Posterior vena cava (tissue), 2 donors: ENCODE data around the gene VPS16. TPM values are rescaled to one million over a fixed set of nuclear protein-coding genes. Genes with fewer than 3 reads are reported as not detected.
"Not testable (repeated sequence)": the region's sequence is repeated elsewhere in the genome, so short reads cannot be mapped to it uniquely, and the experiment has no call there.

ENCODE experiments used
- DNase-seq: peaks from one replicate; pipeline ENCODE4 v3.0.0-alpha.2; 2020; ENCODE audit warnings: low spot score
- intact Hi-C, 2 donors: fragments of 100-400 bp; cut with DNase I; formaldehyde crosslinking; loops; one replicate each; pipeline versions ENCODE4 v1.14.1 to v1.14.2; 2022 to 2023
- total RNA-seq, 2 donors: library from RNA; stranded (reverse); fragmentation: NEBNext Ultra II Directional; extraction: Animal tissue kit (Norgen Biotek cat#: 25700); gene quantifications; one replicate each; pipeline ENCODE4 v1.2.1, GENCODE V29; 2021
- donor health status: DM: yes; HTN: yes; CAD: no.
- donor health status: DM: yes; HTN: yes; CAD: no.

The VPS16 gene
- total RNA-seq, 2 donors from 2014 or later: 32.3 to 33.1 TPM

DNA sequence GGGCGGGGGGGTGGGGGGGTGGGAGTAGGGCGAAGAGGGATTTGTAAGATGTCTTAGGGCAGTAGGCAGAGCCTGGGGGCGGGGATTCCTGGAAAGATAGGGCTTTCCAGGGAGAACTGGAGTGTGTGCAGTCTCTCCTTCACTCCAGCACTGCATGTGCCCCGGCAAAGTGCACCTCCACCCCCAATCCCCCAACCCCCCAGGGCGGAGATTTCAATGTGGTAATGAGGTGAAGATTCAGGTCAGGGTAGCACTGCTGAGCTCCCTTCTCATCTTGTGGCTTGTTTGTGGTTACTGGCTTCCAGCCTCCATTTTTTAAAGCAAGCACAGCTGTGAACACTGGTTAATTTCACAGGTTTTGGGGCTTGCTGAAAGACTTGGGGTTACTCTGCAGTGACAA is 18.5 kb upstream of the VPS16 start:
- intact Hi-C loops: no loop called here
- no peak for DNase-seq

DNA sequence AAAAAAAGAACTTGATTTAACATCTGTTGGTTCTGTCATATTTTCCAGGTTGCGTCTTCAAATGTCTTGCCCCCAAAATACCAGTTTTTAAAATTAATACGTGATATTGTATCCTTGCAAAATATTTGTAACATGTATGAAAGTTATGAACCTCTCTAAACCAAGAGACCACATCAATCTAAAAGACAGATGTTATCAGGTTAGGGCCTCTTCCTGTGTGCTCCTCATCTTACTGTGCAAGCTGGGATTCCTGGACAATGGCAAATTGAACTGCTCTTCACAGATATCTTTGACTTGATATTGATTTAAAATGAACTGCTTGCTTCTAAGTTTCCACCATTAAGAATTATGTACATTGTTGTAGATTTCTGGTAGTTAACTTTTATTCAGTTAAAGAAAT is 14.8 kb upstream of the VPS16 start:
- no peak for DNase-seq
- intact Hi-C loops: no loop called here

DNA sequence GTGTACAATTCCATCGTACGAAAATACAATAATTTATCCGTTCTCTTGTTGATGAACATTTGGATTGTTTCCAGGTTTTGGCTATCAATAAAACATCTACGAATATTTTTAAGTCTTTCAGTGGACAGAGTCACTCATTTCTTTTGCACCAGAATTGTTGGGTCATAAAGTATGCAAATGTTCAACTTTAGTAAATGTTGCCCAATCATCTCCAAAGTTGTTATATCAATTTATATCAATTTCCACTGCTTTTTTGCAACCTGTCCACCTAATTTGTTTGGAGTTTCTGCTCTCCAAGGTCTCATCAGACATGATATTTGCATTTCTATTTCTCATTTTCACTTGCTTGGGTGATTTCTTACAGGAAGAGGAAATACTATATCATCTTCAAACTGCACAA is 13.9 kb upstream of the VPS16 start:
- no peak for DNase-seq
- intact Hi-C loops: no loop called here

DNA sequence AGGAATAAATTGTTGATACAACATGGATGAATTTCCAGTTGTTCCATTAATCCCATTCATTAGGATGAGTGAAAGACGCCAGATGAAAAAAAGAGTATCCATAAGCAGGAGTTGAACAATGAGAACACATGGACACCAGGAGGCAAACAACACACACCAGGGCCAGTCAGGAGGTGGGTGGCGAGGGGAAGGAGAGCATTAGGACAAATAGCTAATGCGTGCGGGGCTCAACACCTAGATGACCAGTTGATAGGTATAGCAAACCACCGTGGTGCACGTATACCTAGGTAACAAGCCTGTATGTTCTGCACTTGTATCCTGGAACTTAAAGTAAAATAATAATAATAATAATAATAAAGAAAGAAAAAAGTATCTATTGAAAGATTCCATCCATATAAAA is 11.2 kb upstream of the VPS16 start:
- DNase-seq: peak; percentile 35
- intact Hi-C loops: no loop called here

DNA sequence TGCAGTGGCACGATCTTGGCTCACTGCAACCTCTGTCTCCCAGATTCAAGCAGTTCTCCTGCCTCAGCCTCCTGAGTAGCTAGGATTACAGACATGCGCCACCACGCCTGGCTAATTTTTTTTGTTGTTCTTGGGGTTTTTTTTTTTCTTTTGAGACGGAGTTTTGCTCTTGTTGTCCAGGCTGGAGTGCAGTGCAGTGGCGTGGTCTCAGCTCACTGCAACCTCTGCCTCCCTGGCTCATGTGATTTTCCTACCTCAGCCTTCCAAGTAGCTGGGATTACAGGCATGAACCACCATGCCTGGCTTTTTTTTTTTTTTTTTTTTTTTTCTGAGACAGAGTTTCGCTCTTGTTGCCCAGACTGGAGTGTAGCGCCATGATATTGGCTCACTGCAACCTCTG is 9.3 kb upstream of the VPS16 start:
- DNase-seq, intact Hi-C loops: not testable (repeated sequence)

DNA sequence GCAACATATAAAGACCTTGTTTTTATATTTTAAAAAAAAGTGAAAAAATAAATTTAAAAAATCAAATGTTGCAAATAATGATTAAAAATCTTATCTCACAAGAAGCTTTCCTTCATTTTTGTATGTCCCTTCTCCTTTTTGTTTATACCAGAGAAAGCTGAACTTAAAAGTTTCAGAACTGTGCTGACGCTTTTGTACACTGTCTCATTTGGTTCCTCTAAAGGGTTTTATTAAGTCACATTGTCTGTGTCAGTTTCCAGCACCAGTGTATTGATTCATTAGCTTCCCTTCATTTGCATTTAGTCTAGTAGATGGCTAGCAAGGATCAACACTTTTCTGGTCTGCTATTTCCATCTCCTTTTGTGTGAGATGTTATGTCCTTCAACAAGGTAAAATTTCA is 6.8 kb upstream of the VPS16 start:
- intact Hi-C loops: no loop called here
- no peak for DNase-seq

DNA sequence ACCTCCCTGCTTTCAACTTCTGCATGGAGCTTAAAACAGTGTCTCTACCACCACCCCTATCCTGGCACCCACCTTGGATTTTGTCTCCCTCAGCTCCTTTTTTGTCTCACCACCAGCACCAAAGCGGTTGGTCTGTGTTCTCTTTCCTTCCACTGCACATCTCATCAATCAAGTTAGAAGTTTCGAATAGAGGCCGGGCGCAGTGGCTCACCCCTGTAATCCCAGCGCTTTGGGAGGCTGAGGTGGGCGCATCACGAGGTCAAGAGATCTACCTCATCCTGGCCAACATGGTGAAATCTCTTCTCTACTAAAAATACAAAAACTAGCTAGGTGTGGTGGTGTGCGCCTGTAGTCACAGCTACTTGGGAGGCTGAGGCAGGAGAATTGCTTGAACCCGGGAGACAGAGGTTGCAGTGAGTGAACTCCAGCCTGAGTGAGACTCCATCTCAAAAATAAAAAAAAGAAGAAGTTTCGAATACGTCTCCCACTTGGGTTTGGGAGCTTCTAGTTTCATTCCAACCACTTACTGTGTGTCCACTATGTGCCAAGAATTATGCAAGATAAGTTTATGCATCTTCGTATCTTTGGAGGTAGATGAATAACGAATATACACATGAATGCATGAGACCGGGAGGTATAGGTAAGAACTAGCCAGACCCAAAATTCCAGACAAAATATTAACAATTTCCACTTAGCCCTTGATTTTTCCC is 6.0 kb upstream of the VPS16 start:
- intact Hi-C loops: no loop called here
- DNase-seq: no peak

DNA sequence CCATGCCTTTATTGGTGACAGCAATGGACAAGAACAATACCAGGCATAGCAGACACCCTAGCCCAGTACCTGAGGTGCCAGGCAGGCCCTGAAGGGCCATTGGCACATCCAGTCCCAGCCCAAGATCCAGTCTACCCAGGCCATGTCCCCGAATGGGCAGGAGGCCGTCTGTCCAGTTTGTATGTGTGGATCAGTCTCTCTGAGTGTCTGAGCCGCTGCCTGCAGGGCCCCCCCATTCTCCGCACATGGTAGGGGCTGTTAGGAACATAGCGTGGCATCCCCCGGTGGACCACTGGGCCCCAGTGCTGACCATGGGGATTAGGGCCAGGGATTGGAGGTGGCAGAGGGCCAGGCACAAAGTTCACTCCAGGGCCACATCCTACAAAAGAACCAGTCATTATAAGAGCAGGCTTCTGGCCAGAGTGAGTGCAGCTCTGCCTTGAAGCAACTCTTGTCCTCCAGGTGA is 5.2 kb upstream of the VPS16 start:
- intact Hi-C loops: no loop called here
- DNase-seq: no peak

DNA sequence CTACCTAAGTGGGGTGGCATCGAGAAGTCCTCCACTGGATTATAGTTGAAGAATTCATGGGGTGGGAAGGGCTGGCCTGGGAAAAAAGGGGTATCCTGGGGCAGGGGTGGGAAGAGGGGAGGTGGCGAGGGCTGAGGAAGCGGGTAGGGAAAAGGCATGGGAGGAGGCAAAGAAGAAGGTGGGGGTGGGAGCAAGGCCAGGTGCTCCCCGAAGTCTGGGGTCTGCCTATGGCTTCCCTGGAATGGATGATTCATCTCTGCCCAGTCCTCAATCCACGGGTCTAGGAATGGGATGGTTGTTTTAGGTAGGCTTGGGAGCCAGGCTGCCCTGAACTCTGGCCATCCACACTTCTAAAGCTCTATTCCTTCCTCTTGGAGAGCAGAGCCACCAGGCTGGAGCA is 4.5 kb upstream of the VPS16 start:
- intact Hi-C loops: no loop called here
- no peak for DNase-seq

DNA sequence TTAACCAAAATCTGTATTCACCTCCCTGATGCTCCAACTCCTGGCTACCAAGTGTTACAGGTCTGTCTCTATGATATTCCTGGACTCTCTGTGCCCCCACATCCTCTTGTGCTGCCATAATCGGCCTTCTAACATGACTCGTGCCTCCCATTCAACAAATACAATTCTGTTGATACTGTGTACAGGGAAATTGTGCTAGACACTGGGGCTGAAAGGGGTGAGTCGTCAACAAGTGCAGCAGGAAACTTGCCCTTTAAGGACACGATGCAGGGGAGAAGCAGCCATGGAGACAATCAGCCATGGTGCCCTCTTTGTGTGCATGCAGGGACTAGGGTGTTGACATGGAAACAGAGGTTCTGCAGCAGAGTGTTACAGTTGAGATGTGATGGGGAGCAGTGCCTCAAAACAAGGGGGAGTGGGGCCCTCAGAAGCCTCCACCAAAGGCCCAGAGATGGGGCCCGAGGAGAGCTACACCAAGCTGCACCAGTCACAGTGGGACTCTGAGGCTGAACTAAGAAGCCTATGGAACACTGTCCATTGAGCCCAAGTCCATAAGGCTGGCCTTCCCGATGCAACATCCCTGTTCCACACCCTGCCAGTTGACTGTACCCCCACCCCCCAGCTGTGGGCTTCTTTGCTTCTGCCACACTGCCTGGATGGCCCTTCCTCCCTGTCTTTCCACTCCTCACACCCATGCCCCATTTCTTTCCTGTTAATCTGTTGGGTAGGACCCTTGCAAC is 3.2 kb upstream of the VPS16 start:
- intact Hi-C loops: no loop called here
- no peak for DNase-seq

DNA sequence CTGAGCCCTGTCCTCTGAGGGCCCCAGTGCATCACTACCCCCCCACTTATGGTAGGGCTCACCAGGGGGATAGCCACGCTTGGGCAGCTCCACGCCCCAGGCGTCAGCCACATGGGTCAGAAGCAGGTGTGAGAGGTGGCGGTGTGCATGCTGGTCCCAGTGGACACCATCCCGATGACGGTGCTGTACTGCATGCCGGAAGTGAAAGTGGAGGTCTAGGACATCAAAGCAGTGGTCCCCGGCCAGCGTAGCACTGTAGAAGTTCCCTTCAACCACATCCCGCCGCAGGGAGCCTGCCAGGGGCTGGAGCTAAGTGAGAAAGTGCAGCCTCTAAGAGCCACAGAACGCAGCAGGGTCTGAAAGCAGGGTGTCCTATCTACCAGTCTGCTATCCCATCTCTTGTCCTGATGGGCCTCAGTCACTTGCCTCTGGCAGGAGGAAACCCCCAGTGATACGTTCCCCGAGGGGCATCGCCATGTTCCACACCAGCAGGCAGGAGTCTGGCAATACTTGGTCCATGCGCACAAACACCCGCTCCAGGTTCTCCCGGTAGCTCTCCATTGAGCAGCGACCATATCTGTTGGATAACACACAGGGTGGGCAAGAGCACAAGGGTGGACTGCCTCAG is 2.3 kb upstream of the VPS16 start:
- no peak for DNase-seq
- intact Hi-C loops: no loop called here

DNA sequence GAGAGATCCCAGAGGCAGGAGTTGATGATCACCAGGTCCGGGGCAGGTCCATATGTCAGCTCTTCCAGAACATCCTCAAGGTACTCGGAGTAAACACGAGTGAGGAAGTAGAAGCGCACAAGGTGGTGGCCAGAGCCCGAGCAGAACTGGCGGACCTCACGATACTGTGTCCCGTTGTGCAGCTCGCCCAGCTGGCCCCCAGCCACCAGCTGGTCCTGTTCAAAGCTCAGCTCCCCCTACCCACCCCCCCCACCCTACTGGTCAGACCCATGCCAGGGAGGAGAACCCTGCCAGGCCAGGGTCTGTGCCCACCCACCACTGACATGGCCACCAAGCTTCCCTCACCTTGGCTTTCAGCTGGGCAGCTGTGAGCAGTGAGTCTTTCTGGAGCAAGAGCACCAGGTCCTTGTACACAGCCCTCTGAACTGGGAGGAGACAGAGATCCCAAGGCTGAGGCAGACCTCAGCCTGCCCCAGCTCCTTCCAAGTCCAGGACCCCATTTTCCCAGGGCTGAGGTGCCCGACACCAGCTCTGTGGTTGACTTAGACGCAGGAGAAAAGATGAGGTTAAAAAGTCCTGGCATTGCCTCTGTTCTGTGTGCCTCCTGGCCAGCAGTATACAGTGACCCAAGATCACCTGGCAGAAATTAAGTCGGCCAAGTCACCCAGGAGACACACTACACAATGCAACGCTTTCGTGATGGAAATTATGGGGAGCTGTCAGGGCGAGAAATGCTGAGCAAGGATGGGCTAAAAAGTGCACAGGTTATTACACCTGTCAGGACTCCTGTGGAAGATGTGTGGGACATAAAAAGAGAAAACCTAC is 1.5 kb upstream of the VPS16 start:
- DNase-seq: no peak
- intact Hi-C loops: no loop called here

DNA sequence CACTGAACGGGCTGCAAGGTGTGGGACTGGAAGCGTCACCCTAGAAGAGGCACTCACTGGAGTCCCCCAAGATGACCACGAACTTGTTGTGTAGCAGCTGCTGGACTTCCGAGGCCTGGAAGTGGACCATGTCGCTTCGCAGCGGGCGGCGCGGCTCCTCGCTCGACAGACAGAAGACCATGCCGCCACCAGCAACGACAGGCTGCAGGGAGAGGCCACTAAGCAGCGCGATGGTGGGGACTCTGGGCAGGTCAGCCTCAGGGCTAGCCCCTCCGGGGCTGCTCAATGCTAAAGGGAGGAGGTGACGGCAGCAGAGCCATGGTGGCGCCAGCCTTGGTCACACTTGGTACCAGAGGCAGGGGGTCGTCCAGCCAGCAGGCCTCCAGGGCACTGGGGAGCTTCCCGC is 810 bp upstream of the VPS16 start:
- intact Hi-C loops: no loop called here
- DNase-seq: no peak

DNA sequence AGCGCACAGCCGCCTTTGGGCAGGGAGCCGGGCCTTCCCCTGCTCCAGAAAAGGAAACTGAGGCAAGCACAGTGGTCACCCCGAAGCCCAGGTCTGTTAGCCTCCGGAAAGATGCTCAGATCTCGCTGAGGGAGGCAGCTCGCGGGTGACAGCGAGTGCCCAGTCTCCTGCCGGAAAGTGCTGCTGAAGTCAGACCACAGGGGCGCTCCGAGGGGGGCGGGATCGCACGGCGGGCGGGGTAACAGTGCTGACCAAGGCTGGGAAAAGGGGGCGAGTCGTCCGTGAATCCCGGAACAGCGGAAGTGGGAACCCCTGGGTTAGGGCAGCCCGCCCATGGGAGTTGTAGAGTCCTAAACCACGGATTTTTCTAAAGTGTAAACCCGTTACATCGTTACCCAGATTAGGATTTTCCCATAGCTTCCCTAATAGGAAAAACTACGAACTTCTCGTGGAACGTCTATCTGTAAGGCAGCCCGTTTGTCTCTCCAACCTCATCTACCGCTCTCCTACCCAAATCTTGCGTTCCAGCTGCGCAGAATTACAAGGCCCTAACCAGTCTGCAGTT is 504 bp downstream of the VPS16 start:
- peak; percentile 94 for DNase-seq
- intact Hi-C loops: no loop called here

DNA sequence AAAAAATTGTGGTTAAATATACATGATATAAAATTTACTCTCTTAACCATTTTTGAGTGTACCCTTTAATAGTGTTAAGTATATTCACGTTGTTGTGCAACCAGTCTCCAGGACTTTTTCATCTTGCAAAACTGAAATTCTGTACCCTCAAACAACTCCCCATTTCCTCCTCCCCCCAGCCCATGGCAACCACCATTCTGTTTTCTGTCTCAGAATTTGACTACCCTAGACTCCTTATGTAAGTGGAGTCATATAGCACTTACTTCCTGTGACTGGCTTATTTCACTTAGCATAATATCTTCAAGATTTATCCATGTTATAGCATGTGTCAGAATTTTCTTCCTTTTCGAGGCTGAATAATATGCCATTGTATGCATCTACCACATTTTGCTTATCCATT is 5.1 kb downstream of the VPS16 start:
- intact Hi-C loops: no loop called here
- DNase-seq: no peak

DNA sequence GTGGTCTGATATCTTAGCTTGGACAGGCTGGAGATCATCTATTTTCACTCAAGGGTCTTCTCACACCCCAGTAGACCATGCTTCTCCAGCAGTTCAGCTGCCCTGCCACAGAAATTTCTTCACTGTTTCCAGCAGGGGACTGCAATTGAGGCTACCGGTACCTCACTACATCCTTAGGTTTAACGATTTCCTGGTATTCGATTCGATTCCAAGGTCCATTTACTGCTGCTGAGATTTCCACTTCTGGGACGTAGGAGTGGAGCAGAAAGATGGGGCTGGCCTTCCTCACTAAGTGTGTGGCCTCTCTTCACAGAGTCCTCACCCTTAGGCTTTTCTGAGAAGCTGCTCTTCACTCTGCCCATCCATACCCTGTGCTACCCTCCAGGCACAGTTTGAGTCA is 6.2 kb downstream of the VPS16 start:
- intact Hi-C loops: no loop called here
- no peak for DNase-seq

DNA sequence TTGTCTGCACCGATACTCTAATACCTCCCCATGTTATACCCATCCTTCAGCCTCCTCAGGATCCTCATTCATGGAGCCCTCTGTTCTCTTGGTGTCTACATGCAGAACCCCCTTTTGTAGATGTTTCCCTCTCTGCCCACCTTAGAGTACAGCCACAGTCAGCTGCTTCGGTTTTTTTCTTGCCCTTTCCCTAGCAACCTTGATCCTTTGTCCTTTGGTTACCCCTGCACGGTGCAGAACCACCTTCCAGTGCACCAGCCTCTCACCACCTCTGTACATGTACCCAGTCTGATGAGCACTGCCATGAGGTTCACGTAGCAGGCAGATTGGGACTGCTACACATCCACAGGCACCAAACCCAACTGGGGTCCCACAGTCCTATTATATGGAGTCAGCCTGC is 7.3 kb downstream of the VPS16 start:
- intact Hi-C loops: no loop called here

DNA sequence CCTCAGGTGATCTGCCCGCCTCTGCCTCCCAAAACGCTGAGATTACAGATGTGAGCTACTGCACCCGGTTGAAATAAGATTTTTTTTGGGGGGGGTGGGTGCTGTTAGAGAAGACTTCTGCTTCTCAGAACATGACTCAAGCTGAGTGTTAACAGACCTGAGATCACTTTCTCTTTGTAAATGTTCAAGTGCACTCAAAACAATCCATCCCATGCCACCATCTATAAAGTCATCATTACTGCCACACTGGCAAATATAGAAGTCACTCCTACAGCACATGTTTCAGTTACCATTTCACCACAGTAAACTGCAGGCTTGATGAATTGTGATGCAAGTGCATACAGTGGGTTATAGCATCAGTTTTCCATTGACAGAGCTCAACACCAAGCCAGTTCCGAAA is 9.0 kb downstream of the VPS16 start:
- intact Hi-C loops: no loop called here

More for the DNA sequence above, 7.3 kb downstream of the VPS16 start:
- DNase-seq: no peak

DNA sequence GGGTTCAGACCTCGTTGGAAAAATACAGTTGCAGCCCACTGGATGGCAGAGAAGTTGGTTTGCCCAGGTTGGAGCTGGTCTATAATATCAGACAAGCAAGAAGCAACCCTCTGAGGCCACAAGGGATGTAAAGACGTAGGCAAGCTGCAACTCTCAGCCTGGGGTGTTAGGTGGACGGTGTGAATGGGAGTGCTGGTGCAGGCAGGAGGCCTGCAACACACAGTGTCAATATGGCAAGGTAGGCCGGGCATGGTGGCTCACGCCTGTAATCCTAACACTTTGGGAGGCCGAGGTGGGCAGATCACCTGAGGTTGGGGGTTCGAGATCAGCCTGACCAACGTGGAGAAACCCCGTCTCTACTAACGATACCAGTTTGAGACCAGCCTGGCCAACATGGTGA is 10.5 kb downstream of the VPS16 start:
- intact Hi-C loops: loop anchor here in 1 of 2 donors (10.0 kb wide), 1 partner anchor 146 kb away; no protein-coding TSS in a partner anchor
- no peak for DNase-seq

More for the DNA sequence above, 9.0 kb downstream of the VPS16 start:
- DNase-seq: no peak
